Vagina (tissue), 2 donors: ENCODE measurements around the gene SLC38A4.

Experiments
- POLR2AphosphoS5 ChIP-seq, 2 donors: sonication (generic); formaldehyde crosslinking; IDR thresholded peaks; one replicate each; pipeline ENCODE4 v1.9.0; 2017; ENCODE audit warnings: antibody characterized with exemption in 2 of 2, mild to moderate bottlenecking in 2 of 2, low read depth in 1 of 2; ENCODE audit not compliant: insufficient read depth in 1 of 2
- TF ChIP-seq, protein P1 (sequence below), 3 experiments: fragments of 450-650 bp in 2 of 3; fragments of 200-600 bp in 1 of 3; sonication (generic) in 1 of 3; IDR thresholded peaks; one replicate each; pipeline ENCODE4 v1.5.1; 2017 to 2019; ENCODE audit warnings: antibody characterized with exemption in 3 of 3, mild to moderate bottlenecking in 2 of 3, moderate library complexity in 2 of 3

DNA sequence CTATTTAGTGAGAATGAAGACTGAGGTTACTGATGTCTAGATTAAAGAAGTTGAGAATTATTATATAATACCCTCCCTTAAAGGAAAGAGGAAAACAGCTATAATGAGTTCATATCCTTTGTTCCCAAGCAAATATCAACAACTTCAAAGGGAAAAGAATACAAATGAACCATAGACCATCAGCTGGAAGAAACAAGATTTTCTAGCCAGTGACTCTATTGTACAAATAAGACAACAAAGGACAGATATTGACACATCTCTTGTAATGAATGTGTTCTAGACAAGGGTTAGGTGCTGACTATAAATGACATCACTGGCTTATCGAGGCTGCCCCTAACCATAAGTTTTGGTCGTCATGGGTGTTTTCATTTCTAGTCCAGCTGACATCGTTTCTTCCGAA, 48.2 kb downstream of the SLC38A4 start:
- TF ChIP-seq, protein P1, sequence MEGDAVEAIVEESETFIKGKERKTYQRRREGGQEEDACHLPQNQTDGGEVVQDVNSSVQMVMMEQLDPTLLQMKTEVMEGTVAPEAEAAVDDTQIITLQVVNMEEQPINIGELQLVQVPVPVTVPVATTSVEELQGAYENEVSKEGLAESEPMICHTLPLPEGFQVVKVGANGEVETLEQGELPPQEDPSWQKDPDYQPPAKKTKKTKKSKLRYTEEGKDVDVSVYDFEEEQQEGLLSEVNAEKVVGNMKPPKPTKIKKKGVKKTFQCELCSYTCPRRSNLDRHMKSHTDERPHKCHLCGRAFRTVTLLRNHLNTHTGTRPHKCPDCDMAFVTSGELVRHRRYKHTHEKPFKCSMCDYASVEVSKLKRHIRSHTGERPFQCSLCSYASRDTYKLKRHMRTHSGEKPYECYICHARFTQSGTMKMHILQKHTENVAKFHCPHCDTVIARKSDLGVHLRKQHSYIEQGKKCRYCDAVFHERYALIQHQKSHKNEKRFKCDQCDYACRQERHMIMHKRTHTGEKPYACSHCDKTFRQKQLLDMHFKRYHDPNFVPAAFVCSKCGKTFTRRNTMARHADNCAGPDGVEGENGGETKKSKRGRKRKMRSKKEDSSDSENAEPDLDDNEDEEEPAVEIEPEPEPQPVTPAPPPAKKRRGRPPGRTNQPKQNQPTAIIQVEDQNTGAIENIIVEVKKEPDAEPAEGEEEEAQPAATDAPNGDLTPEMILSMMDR (IDR thresholded peaks at IDR 0.05): no peak
- TF ChIP-seq POLR2AphosphoS5 (IDR thresholded peaks at IDR 0.05; ENCODE audit: insufficient read depth in 1 of 2, low read depth in 1 of 2): no peak
